H1 (cell line): ENCODE measurements around the gene EPSTI1. TPM values are rescaled to one million over a fixed set of nuclear protein-coding genes. Genes with fewer than 3 reads are reported as not detected.
"Not testable (repeated sequence)": the region's sequence is repeated elsewhere in the genome, so short reads cannot be mapped to it uniquely, and the experiment has no call there.

Source experiments
- CTCF ChIA-PET: fragments of 300-600 bp; sonication (Branson Sonifier 250); formaldehyde crosslinking; loops from one replicate; lab custom pipeline; 2021; ENCODE audit not compliant: partially characterized antibody; lab: Charles Lee
- POLR2A ChIA-PET: fragments of 300-600 bp; sonication (Branson Sonifier 250); formaldehyde crosslinking; loops from one replicate; lab custom pipeline; 2021; ENCODE audit warnings: inconsistent platforms; ENCODE audit not compliant: partially characterized antibody; lab: Charles Lee
- DNase-seq, 2 experiments: peaks; one replicate each; pipeline versions ENCODE4 v3.0.0 to v3.0.0-alpha.2; 2010 to 2022; ENCODE audit warnings: low spot score in 2 of 2, low read depth in 1 of 2, mixed read lengths in 1 of 2
- FAIRE-seq: peaks from 2 replicates; lab custom pipeline; 2011; peaks lifted over from hg19 to GRCh38; lab: Jason Lieb, UNC
- H2AFZ ChIP-seq: 2 replicates; pipeline ENCODE4 v1.8.1; 2012; ENCODE audit warnings: low read length, inconsistent platforms
- H2AK5ac ChIP-seq: 2 replicates; pipeline ENCODE4 v1.6.1; 2013; ENCODE audit warnings: low read depth, low read length
- H2BK120ac ChIP-seq: replicated peaks from 2 replicates; pipeline ENCODE3; 2013; ENCODE audit warnings: low read depth, low read length, inconsistent platforms
- H2BK12ac ChIP-seq: 2 replicates; pipeline ENCODE4 v1.6.1; 2013; ENCODE audit warnings: low read depth, low read length
- H2BK15ac ChIP-seq: 2 replicates; pipeline ENCODE4 v1.6.1; 2013; ENCODE audit warnings: low read length
- H2BK20ac ChIP-seq: 2 replicates; pipeline ENCODE4 v1.6.1; 2013; ENCODE audit warnings: low read length
- H2BK5ac ChIP-seq: 2 replicates; pipeline ENCODE4 v1.6.1; 2013; ENCODE audit warnings: low read depth, low read length
- H3K14ac ChIP-seq: 2 replicates; pipeline ENCODE4 v1.6.1; 2013; ENCODE audit warnings: inconsistent platforms; ENCODE audit not compliant: insufficient read length
- H3K18ac ChIP-seq: 2 replicates; pipeline ENCODE4 v1.6.1; 2013; ENCODE audit warnings: low read length; ENCODE audit errors: extremely low read depth
- H3K23ac ChIP-seq: 2 replicates; pipeline ENCODE4 v1.6.1; 2013; ENCODE audit warnings: inconsistent platforms; ENCODE audit not compliant: insufficient read length
- H3K23me2 ChIP-seq: 2 replicates; pipeline ENCODE4 v1.6.1; 2013; ENCODE audit warnings: low read depth, low read length
- H3K27ac ChIP-seq: 2 replicates; pipeline ENCODE4 v1.6.1; 2011; ENCODE audit warnings: low read depth, low read length, inconsistent platforms
- H3K27me3 ChIP-seq, 4 experiments: replicated peaks in 1 of 4; 1 replicate in 1 of 4; 2 replicates in 3 of 4; pipeline versions ENCODE4 v1.6.1 to v1.8.1; 2011 to 2013; ENCODE audit warnings: low read length in 3 of 4, mild to moderate bottlenecking in 3 of 4, inconsistent platforms in 2 of 4, mixed read lengths in 2 of 4, moderate library complexity in 1 of 4; ENCODE audit not compliant: control insufficient read depth in 3 of 4, insufficient read depth in 3 of 4; ENCODE audit errors: extremely low read depth in 1 of 4
- H3K36me3 ChIP-seq, 4 experiments: 2 replicates each; pipeline versions ENCODE4 v1.6.1 to v1.8.1; 2011 to 2013; ENCODE audit warnings: mild to moderate bottlenecking in 4 of 4, low read length in 3 of 4, moderate library complexity in 2 of 4, control low read depth in 1 of 4, inconsistent platforms in 1 of 4; ENCODE audit not compliant: insufficient read depth in 4 of 4, control insufficient read depth in 2 of 4
- H3K4ac ChIP-seq: replicated peaks from 2 replicates; pipeline ENCODE3; 2013; ENCODE audit warnings: low read length, low read depth, mixed read lengths, inconsistent platforms; ENCODE audit not compliant: insufficient read length
- H3K4me1 ChIP-seq, 4 experiments: replicated peaks in 1 of 4; 1 replicate in 1 of 4; 2 replicates in 3 of 4; pipeline versions ENCODE4 v1.6.1 to v1.8.1; 2011 to 2013; ENCODE audit warnings: low read length in 3 of 4, inconsistent platforms in 2 of 4, mixed read lengths in 1 of 4; ENCODE audit not compliant: insufficient read depth in 4 of 4, control insufficient read depth in 3 of 4
- H3K4me2 ChIP-seq, 2 experiments: 2 replicates each; pipeline versions ENCODE4 v1.6.1 to v1.8.1; 2011 to 2013; ENCODE audit warnings: low read depth in 2 of 2, low read length in 2 of 2, control low read depth in 1 of 2, inconsistent platforms in 1 of 2, mild to moderate bottlenecking in 1 of 2; ENCODE audit not compliant: insufficient read depth in 1 of 2
- H3K4me3 ChIP-seq, 4 experiments: fragments of 200-600, 300-600 bp in 1 of 4; sonication (generic), shearing (Covaris generic), sonication (Bioruptor Twin) in 1 of 4; 2 replicates each; pipeline versions ENCODE4 v1.5.1 to v1.8.1; 2011 to 2016; ENCODE audit warnings: low read length in 4 of 4, low read depth in 3 of 4, control low read depth in 2 of 4, inconsistent platforms in 2 of 4, mild to moderate bottlenecking in 2 of 4, mixed read lengths in 1 of 4, moderate library complexity in 1 of 4; ENCODE audit not compliant: insufficient read depth in 2 of 4; ENCODE audit errors: extremely low read depth in 1 of 4
- H3K56ac ChIP-seq: replicated peaks from 2 replicates; pipeline ENCODE3; 2013; ENCODE audit warnings: low read depth, mild to moderate bottlenecking, mixed read lengths, low read length, inconsistent platforms; ENCODE audit not compliant: insufficient read length
- H3K79me1 ChIP-seq: 2 replicates; pipeline ENCODE4 v1.6.1; 2013; ENCODE audit warnings: low read depth, low read length, control low read depth
- H3K79me2 ChIP-seq, 2 experiments: 2 replicates each; pipeline versions ENCODE4 v1.6.1 to v1.8.1; 2012 to 2013; ENCODE audit warnings: low read length in 2 of 2, mild to moderate bottlenecking in 2 of 2, inconsistent platforms in 1 of 2; ENCODE audit not compliant: insufficient read depth in 2 of 2, control insufficient read depth in 1 of 2
- H3K9ac ChIP-seq, 4 experiments: replicated peaks in 1 of 4; 1 replicate in 1 of 4; 2 replicates in 3 of 4; pipeline versions ENCODE4 v1.6.1 to v1.8.1; 2011 to 2013; ENCODE audit warnings: low read depth in 3 of 4, low read length in 3 of 4, control low read depth in 2 of 4, mild to moderate bottlenecking in 2 of 4, moderate library complexity in 2 of 4, inconsistent platforms in 1 of 4; ENCODE audit errors: extremely low read depth in 1 of 4
- H3K9me3 ChIP-seq, 2 experiments: 2 replicates each; pipeline versions ENCODE4 v1.6.1 to v1.8.1; 2012 to 2013; ENCODE audit warnings: mild to moderate bottlenecking in 2 of 2, moderate library complexity in 2 of 2, control low read depth in 1 of 2, inconsistent platforms in 1 of 2, low read depth in 1 of 2, low read length in 1 of 2, mixed read lengths in 1 of 2; ENCODE audit not compliant: insufficient read depth in 2 of 2
- H4K20me1 ChIP-seq, 2 experiments: replicated peaks in 1 of 2; 2 replicates each; pipeline versions ENCODE3 to v1.8.1; 2011 to 2013; ENCODE audit warnings: inconsistent platforms in 2 of 2, low read length in 2 of 2, mild to moderate bottlenecking in 1 of 2; ENCODE audit not compliant: insufficient read depth in 2 of 2, control insufficient read depth in 1 of 2
- H4K5ac ChIP-seq: 2 replicates; pipeline ENCODE4 v1.6.1; 2013; ENCODE audit warnings: low read length, low read depth, mixed read lengths, inconsistent platforms; ENCODE audit not compliant: insufficient read length
- H4K8ac ChIP-seq: 2 replicates; pipeline ENCODE4 v1.8.0; 2013; ENCODE audit warnings: mild to moderate bottlenecking, moderate library complexity, low read length, inconsistent platforms; ENCODE audit not compliant: insufficient read depth; ENCODE audit errors: extremely low read depth
- H4K91ac ChIP-seq: replicated peaks from 2 replicates; pipeline ENCODE3; 2013; ENCODE audit warnings: low read length, mixed read lengths, inconsistent platforms; ENCODE audit not compliant: insufficient read length
- WGBS, 2 experiments: shearing (Covaris generic) in 1 of 2; methylation state at CpG; one replicate each; pipeline versions ENCODE4 v1.1.6 to v1.1.7; 2013 to 2015; ENCODE audit warnings: low lambda C conversion rate in 2 of 2, mixed read lengths in 2 of 2, inconsistent platforms in 1 of 2, low coverage in 1 of 2, missing lambda C conversion rate in 1 of 2; ENCODE audit not compliant: insufficient replicate concordance in 2 of 2, insufficient coverage in 1 of 2, insufficient read length in 1 of 2; ENCODE audit errors: extremely low coverage in 1 of 2, missing lambda C conversion rate in 1 of 2; 5-methylcytosine and 5-hydroxymethylcytosine counted together
- polyA plus RNA-seq, 7 experiments: library from polyadenylated mRNA; depleted of rRNA in 3 of 7; stranded (reverse) in 5 of 7; unstranded in 2 of 7; fragments of >200 nt in 5 of 7; fragments of 200-250 nt in 2 of 7; gene quantifications; 1 replicate in 5 of 7; 2 replicates in 1 of 7; 4 replicates in 1 of 7; pipeline versions ENCODE4 v1.2.1 to v1.2.3, GENCODE V29; 2011 to 2013; ENCODE audit warnings: missing spikeins in 2 of 7, mixed read lengths in 2 of 7
- total RNA-seq: library from RNA; stranded (reverse); fragmentation: NEBNext Ultra II Directional; extraction: Animal tissue kit (Norgen Biotek cat#: 25700); gene quantifications from 2 replicates; pipeline ENCODE4 v1.2.1, GENCODE V29; 2021

Gene EPSTI1
- total and polyA plus RNA-seq, 2 of the 8 experiments (the other 6 are each of a cell fraction or from before 2014, with no cell fraction given): 0.23 to 0.37 TPM

- H3K18ac ChIP-seq, H3K9ac ChIP-seq, H3K56ac ChIP-seq, H4K5ac ChIP-seq, H3K4me3 ChIP-seq, H3K4ac ChIP-seq, H3K36me3 ChIP-seq, POLR2A ChIA-PET, DNase-seq, H2BK5ac ChIP-seq, H2AK5ac ChIP-seq, H3K27me3 ChIP-seq, H2BK20ac ChIP-seq, H2BK120ac ChIP-seq, H3K23ac ChIP-seq, FAIRE-seq, H2BK15ac ChIP-seq, H4K91ac ChIP-seq, H4K20me1 ChIP-seq, H3K4me2 ChIP-seq, H2BK12ac ChIP-seq, H2AFZ ChIP-seq, H4K8ac ChIP-seq, H3K79me1 ChIP-seq, H3K9me3 ChIP-seq, H3K27ac ChIP-seq, H3K79me2 ChIP-seq, H3K14ac ChIP-seq, H3K23me2 ChIP-seq: not testable (repeated sequence)
- 80% methylated on average over 11 of the region's 13 CpGs; no CpG with 5 or more reads in 1 of the 2 experiments for WGBS, 2 experiments
- CTCF ChIA-PET: interaction anchor here (2.3 kb wide), 1 partner anchor 69 kb away, joined by 6 read pairs; no protein-coding TSS in a partner anchor
- peaks cover 2 to 11% (median 5%) of the 10 kb centered on the region in 4 experiments; a peak in 5 of 7 replicates for H3K4me1 ChIP-seq
Observed at GRCh38 chr13:43040581-43041368, 48.7 kb upstream of the EPSTI1 start.
